ENCODE measurements around the gene PRODH2.

Gene PRODH2

DNA sequence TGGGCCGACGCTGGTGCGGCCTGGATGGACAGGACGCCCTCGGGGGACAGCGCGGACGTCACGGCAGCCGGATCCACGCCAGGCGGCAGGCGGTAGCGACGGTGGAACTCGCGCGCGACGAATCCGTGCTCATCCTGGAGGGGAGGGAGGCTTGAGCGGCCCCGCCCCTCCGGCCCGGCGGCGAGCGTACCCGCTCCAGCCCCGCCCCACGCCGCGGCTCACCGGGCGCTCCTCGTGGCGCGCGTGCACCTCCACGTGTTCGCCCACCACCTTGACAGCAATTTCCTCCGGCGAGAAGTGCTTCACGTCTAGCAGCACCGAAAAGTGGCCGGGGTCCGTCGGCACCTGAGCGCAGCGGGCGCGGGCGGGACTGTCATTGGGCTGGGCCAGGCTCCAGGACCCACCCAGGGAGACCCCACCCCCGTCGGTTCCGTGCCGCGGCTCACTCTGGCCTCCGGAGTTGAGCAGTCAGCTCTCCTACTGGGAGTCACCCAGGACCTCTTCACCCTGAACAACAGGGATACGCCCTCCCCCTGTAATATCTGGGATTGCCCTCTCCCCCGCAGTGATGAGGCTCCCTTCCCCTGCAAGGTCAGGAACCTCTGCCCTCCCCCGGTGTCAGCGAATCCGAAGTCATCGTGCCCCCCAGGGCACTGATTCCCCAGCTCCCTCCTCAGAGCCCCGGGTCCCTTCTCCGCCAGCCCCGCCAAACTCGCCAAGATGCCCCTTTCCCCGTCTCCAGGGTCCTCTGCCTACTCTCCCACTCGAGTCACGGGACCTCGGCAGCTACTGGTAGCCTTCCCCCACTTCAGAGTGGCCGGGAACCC, 56.9 kb downstream of the PRODH2 start:
- no peak for FAIRE-seq

DNA sequence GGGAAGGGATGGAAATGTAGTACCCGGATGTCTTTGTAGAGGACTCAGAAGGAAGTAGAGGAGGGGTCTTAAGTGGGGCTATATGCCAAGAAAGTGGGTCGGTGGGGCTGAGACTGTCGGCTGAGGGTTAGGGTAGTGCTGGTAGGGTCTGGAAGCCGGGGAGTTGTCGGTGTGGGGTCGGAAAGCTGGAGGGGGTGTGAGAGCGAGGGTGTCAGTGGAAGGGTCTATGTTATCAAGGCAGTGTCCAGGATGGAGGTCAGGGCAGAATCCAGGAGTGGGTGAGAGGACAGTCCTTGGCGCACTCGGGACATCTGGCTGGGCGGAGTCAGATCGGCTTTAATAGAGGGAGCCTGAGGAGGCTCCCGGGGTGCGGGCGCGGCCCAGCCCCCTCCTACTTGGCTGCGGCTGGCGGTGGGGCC, 57.5 kb downstream of the PRODH2 start:
- FAIRE-seq = no peak

- no peak for FAIRE-seq
Measured at GRCh38 chr19:35754370-35755130, 58.1 kb downstream of the PRODH2 start.

GRCh38 chr19:35753634-35754369, 58.8 kb downstream of the PRODH2 start:
- FAIRE-seq = no peak

GRCh38 chr19:35752746-35753350, 59.8 kb downstream of the PRODH2 start:
- no peak for FAIRE-seq

DNA sequence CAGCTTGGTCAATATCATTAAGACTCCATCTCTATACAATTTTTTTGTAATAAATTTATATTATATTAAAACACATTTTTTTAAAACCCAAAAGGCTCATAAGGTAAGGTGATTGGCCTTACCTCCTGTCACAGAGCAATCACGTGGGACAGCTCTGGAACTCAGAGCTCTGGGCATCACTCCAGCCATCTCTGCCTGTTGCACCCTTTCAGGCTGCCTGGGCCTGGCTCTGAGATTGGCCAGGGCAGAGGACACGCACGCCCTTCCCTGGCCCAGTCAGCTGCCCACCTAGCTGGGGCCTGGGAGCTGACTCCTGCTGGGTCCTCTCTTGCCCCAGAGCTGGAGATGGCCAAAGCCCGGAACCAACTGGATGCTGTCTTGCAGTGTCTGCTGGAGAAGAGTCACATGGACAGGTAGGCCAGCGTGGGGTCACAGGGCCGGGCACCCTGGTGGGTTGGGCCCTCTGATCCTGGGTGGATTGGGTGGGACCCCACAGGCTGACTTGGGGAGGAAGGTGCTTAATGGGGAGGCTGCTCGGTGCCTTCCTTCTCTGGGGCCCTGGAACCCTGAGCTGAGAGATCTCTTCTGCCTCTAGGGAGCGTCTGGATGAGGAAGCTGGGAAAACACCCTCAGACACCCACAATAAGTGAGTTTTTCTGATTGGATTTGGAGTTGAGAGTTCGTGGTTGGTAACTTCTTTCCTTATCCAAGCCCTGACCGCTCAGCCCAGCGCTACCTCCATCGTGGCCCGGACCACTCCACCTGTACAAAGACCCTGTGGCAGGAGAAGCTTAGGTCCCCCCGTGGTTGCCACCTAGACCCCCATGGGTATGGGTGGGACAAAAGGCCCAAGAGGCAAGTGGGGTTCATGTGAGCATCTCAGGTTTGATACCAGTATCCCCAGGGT, 60.6 kb downstream of the PRODH2 start:
- no peak for FAIRE-seq

GRCh38 chr19:35750167-35750566, 62.5 kb downstream of the PRODH2 start:
- FAIRE-seq = no peak
